Breast epithelium (tissue), 3 donors: Measurements from ENCODE around the gene CCDC102A.

Source experiments
- POLR2AphosphoS5 ChIP-seq, 3 donors: sonication (generic); formaldehyde crosslinking; IDR thresholded peaks; one replicate each; pipeline ENCODE4 v1.6.1; 2017; ENCODE audit warnings: antibody characterized with exemption in 3 of 3
- TF ChIP-seq, protein P1 (sequence below), 3 donors: fragments of 450-650 bp; IDR thresholded peaks; one replicate each; pipeline ENCODE4 v1.5.1; 2016 to 2017; ENCODE audit warnings: antibody characterized with exemption in 3 of 3, mild to moderate bottlenecking in 3 of 3, moderate library complexity in 3 of 3

DNA sequence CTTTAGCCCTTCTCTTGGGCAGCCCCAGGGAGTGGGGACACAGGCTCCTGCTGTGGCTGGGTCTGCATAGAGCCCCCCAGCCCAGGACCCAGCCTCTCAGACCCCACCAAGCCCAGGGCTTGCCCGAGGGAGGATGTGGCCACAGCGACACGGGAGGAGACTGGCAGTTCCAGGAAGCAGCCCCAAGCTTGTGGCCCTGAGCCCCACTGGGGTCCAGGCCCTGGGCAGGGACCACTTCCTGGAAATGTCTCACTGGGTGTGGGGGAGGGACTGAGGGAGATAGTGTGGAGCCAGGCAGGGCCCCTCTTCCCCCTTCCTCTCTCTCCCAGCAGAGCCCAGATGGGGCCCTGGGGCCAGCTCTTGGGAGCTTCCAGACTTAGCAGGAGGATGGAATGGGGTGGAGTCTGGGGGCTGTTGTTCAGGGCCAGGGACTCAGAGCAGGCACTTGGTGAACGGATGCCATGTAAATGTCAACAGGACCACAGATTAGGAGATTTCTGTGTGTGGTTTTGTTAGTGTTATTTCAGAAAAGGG is 41.4 kb upstream of the CCDC102A start:
- TF ChIP-seq, protein P1, sequence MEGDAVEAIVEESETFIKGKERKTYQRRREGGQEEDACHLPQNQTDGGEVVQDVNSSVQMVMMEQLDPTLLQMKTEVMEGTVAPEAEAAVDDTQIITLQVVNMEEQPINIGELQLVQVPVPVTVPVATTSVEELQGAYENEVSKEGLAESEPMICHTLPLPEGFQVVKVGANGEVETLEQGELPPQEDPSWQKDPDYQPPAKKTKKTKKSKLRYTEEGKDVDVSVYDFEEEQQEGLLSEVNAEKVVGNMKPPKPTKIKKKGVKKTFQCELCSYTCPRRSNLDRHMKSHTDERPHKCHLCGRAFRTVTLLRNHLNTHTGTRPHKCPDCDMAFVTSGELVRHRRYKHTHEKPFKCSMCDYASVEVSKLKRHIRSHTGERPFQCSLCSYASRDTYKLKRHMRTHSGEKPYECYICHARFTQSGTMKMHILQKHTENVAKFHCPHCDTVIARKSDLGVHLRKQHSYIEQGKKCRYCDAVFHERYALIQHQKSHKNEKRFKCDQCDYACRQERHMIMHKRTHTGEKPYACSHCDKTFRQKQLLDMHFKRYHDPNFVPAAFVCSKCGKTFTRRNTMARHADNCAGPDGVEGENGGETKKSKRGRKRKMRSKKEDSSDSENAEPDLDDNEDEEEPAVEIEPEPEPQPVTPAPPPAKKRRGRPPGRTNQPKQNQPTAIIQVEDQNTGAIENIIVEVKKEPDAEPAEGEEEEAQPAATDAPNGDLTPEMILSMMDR (IDR thresholded peaks at IDR 0.05), result no peak
- no peak for TF ChIP-seq POLR2AphosphoS5 (IDR thresholded peaks at IDR 0.05)
